ENCODE data around the gene MANEAL. TPM values are rescaled to one million over a fixed set of nuclear protein-coding genes. Genes with fewer than 3 reads are reported as not detected.

The MANEAL gene
- 22.7 and 24.2 TPM in 2 replicates for total RNA-seq (2021)
- long read RNA-seq, partial matches to known transcripts = 6 of 13 reads
- long read RNA-seq, other reads (novel, unspliced or antisense) = 3 of 13 reads

DNA sequence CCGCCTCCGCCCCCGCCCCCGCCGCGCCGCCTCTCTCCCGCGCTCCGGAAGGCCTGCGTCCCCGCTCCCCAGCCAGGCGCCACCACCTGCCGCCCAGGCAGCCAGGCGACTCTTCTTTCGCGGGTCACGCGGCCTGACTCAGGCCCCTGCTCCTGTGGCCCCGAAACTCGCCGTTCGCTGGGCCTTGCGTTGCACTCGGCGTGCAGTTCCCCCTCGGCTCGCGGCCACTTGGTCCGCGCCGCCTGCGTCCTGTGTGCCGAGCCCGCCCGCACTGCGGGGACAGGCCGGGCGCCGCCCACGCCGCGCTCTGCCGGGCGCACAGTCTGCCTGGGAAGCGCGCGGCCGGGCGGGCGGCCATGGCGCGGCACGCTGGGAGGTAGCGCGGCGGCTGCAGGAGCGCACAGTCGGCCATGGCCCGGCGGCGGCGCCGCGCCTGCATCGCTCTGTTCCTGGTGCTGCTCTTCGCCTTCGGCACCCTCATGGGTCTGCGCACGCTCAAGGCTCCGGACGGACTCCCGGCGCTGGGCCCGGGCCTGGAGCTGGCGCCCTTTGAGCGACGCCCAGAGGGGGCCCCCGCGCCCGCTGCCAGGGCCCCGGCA is at the start of gene MANEAL:
TSS of gene MANEAL (plus strand) at position 75 of the 599 bp plus-strand sequence. CDS start at position 411, 336 bp downstream.
- no peaks in the 10 kb centered on the region; the same call in 1 of the 2 replicates for H3K4me1 ChIP-seq (ENCODE audit: insufficient read depth, low read length)
- H3K14ac ChIP-seq (ENCODE audit: insufficient read depth, low read length) = peak within 1 kb of the TSS; percentile 91
- WGBS (ENCODE audit: extremely low coverage, insufficient read length, low lambda C conversion rate) = no CpG with 5 or more reads among the region's 82 CpGs
- H3K27ac Mint-ChIP-seq = no peak within 1 kb of the TSS
- H3K18ac ChIP-seq (ENCODE audit: insufficient read length, low read depth, low read length) = no peak within 1 kb of the TSS
- no peak within 1 kb of the TSS for H4K8ac ChIP-seq (replicated peaks; ENCODE audit: insufficient read length, low read depth, low read length)
- H4K91ac ChIP-seq (ENCODE audit: insufficient read length, low read depth, low read length) = no peak within 1 kb of the TSS
- H4K20me1 ChIP-seq (ENCODE audit: control insufficient read depth, insufficient read depth, insufficient read length) = no peaks in the 10 kb centered on the region
- DNase-seq = peak; percentile 56
- no peaks in the 10 kb centered on the region for H3K79me2 ChIP-seq (ENCODE audit: insufficient read depth, low read length)
- no peak within 1 kb of the TSS for H2AFZ ChIP-seq (ENCODE audit: low read length)
- H3K4ac ChIP-seq (ENCODE audit: low read depth, low read length) = no peak within 1 kb of the TSS
- H3K4me2 ChIP-seq (ENCODE audit: insufficient read depth, insufficient read length, low read length) = peak within 1 kb of the TSS; percentile 13
- H2BK20ac ChIP-seq (ENCODE audit: low read depth, low read length, poor library complexity, severe bottlenecking) = no peak within 1 kb of the TSS
- no peak within 1 kb of the TSS for H2BK5ac ChIP-seq (ENCODE audit: insufficient read length, low read length)
- no peaks in the 10 kb centered on the region for H3K79me1 ChIP-seq (ENCODE audit: insufficient read depth, low read depth, low read length, poor library complexity, severe bottlenecking)
- H3K36me3 Mint-ChIP-seq (ENCODE audit: insufficient read depth in 1 of 3, low read depth in 3 of 3) = peaks cover 0 to 26% (median 6%) of the 10 kb centered on the region in 3 experiments; a peak in 3 of 7 replicates
- H3K4me1 Mint-ChIP-seq = peaks cover 7 to 12% of the 10 kb centered on the region in 2 experiments
- H2BK12ac ChIP-seq (ENCODE audit: insufficient read length, low read depth, low read length) = no peak within 1 kb of the TSS
- H3K9me3 Mint-ChIP-seq = no peaks in the 10 kb centered on the region
- H2BK15ac ChIP-seq (ENCODE audit: low read depth, low read length) = no peak within 1 kb of the TSS
- H2AK5ac ChIP-seq (ENCODE audit: insufficient read length, low read length) = no peak within 1 kb of the TSS
- peaks cover 47% of the 10 kb centered on the region for H3K27me3 Mint-ChIP-seq (ENCODE audit: low read depth)
- TF ChIP-seq, protein P1, sequence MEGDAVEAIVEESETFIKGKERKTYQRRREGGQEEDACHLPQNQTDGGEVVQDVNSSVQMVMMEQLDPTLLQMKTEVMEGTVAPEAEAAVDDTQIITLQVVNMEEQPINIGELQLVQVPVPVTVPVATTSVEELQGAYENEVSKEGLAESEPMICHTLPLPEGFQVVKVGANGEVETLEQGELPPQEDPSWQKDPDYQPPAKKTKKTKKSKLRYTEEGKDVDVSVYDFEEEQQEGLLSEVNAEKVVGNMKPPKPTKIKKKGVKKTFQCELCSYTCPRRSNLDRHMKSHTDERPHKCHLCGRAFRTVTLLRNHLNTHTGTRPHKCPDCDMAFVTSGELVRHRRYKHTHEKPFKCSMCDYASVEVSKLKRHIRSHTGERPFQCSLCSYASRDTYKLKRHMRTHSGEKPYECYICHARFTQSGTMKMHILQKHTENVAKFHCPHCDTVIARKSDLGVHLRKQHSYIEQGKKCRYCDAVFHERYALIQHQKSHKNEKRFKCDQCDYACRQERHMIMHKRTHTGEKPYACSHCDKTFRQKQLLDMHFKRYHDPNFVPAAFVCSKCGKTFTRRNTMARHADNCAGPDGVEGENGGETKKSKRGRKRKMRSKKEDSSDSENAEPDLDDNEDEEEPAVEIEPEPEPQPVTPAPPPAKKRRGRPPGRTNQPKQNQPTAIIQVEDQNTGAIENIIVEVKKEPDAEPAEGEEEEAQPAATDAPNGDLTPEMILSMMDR (conservative IDR thresholded peaks at IDR 0.05) = no peak
- H3K4me3 Mint-ChIP-seq = peak within 1 kb of the TSS; percentile 75 to 80
- H3K56ac ChIP-seq (ENCODE audit: insufficient read length, low read depth, low read length) = no peak within 1 kb of the TSS
- H3K23me2 ChIP-seq (ENCODE audit: insufficient read length, low read depth, low read length, poor library complexity, severe bottlenecking) = no peaks in the 10 kb centered on the region
- no peaks in the 10 kb centered on the region for H3K9me3 ChIP-seq (ENCODE audit: control insufficient read depth, low read depth, low read length)
- H3K27me3 ChIP-seq (ENCODE audit: insufficient read depth, low read length) = peaks cover 7% of the 10 kb centered on the region; the same call in 1 of the 2 replicates
- H3K27ac ChIP-seq (ENCODE audit: insufficient read length, low read depth, low read length) = no peak within 1 kb of the TSS
- H3K9ac ChIP-seq (ENCODE audit: extremely low read depth, insufficient read length, low read length) = no peak within 1 kb of the TSS
- H3K23ac ChIP-seq (ENCODE audit: insufficient read length, low read depth, low read length) = no peak within 1 kb of the TSS
- H3T11ph ChIP-seq (ENCODE audit: low read length) = no peak within 1 kb of the TSS
- H2BK120ac ChIP-seq (ENCODE audit: low read depth, low read length, poor library complexity, severe bottlenecking) = no peak within 1 kb of the TSS
- H4K5ac ChIP-seq (ENCODE audit: insufficient read length, low read depth, low read length) = no peak within 1 kb of the TSS
